Neuronal stem cell (in vitro differentiated cells): ENCODE results near the gene S100A6.

Experiments
- DNase-seq: peaks from one replicate; pipeline ENCODE4 v3.0.0-alpha.2; 2013; ENCODE audit warnings: low spot score
- H2AFZ ChIP-seq: one replicate; pipeline ENCODE4 v1.6.1; 2013; ENCODE audit warnings: mild to moderate bottlenecking, low read length, inconsistent platforms
- H2AK5ac ChIP-seq: 2 replicates; pipeline ENCODE4 v1.6.1; 2013; ENCODE audit warnings: low read depth, mild to moderate bottlenecking, inconsistent platforms, low read length, moderate library complexity, mixed read lengths
- H2BK120ac ChIP-seq: 2 replicates; pipeline ENCODE4 v1.6.1; 2013; ENCODE audit warnings: low read depth, mild to moderate bottlenecking, inconsistent platforms, low read length, moderate library complexity, mixed read lengths
- H2BK12ac ChIP-seq: one replicate; pipeline ENCODE4 v1.6.1; 2013; ENCODE audit warnings: low read length, inconsistent platforms
- H2BK15ac ChIP-seq: 2 replicates; pipeline ENCODE4 v1.6.1; 2013; ENCODE audit warnings: mild to moderate bottlenecking, low read length, inconsistent platforms, mixed read lengths
- H2BK5ac ChIP-seq: one replicate; pipeline ENCODE4 v1.6.1; 2013; ENCODE audit warnings: inconsistent platforms, mild to moderate bottlenecking, low read length, moderate library complexity
- H3K14ac ChIP-seq: one replicate; pipeline ENCODE4 v1.6.1; 2013; ENCODE audit warnings: low read length, inconsistent platforms
- H3K18ac ChIP-seq: 2 replicates; pipeline ENCODE4 v1.6.1; 2013; ENCODE audit warnings: low read length, inconsistent platforms
- H3K23ac ChIP-seq: 2 replicates; pipeline ENCODE4 v1.6.1; 2013; ENCODE audit warnings: low read depth, mild to moderate bottlenecking, mixed read lengths, low read length, inconsistent platforms; ENCODE audit not compliant: poor library complexity
- H3K27ac ChIP-seq: replicated peaks from 3 replicates; pipeline ENCODE4 v1.5.1; 2013; ENCODE audit warnings: low read length, inconsistent platforms
- H3K27me3 ChIP-seq, 3 experiments: 2 replicates each; pipeline ENCODE4 v1.6.1; 2013; ENCODE audit warnings: low read length in 3 of 3, mild to moderate bottlenecking in 2 of 3, inconsistent platforms in 1 of 3, low read depth in 1 of 3, mixed read lengths in 1 of 3, moderate library complexity in 1 of 3; ENCODE audit not compliant: control insufficient read depth in 3 of 3, insufficient read depth in 3 of 3
- H3K36me3 ChIP-seq, 2 donors: replicated peaks in 1 of 2; 2 replicates each; pipeline ENCODE4 v1.6.1; 2013; ENCODE audit warnings: low read length in 2 of 2; ENCODE audit not compliant: control insufficient read depth in 2 of 2, insufficient read depth in 2 of 2
- H3K4ac ChIP-seq: 2 replicates; pipeline ENCODE4 v1.6.1; 2013; ENCODE audit warnings: inconsistent platforms, mild to moderate bottlenecking, low read length, moderate library complexity
- H3K4me1 ChIP-seq, 2 donors: 1 replicate in 1 of 2; 2 replicates in 1 of 2; pipeline ENCODE4 v1.6.1; 2013; ENCODE audit warnings: low read length in 2 of 2, low read depth in 1 of 2; ENCODE audit not compliant: control insufficient read depth in 2 of 2, insufficient read depth in 1 of 2
- H3K4me2 ChIP-seq: one replicate; pipeline ENCODE4 v1.6.1; 2013; ENCODE audit warnings: mild to moderate bottlenecking, low read length, inconsistent platforms; ENCODE audit not compliant: insufficient read depth, poor library complexity, severe bottlenecking
- H3K4me3 ChIP-seq, 2 donors: 2 replicates each; pipeline ENCODE4 v1.5.1; 2013; ENCODE audit warnings: low read length in 2 of 2, mild to moderate bottlenecking in 2 of 2, inconsistent platforms in 1 of 2, moderate library complexity in 1 of 2
- H3K79me1 ChIP-seq: one replicate; pipeline ENCODE4 v1.6.1; 2013; ENCODE audit warnings: low read depth, mild to moderate bottlenecking, inconsistent platforms, low read length, moderate library complexity
- H3K9ac ChIP-seq: one replicate; pipeline ENCODE4 v1.6.1; 2013; ENCODE audit warnings: mild to moderate bottlenecking, low read depth, low read length, inconsistent platforms; ENCODE audit not compliant: poor library complexity
- H3K9me3 ChIP-seq, 2 donors: replicated peaks in 1 of 2; 2 replicates each; pipeline versions ENCODE3 to v1.6.1; 2013; ENCODE audit warnings: low read length in 2 of 2, mild to moderate bottlenecking in 2 of 2, inconsistent platforms in 1 of 2, low read depth in 1 of 2, mixed read lengths in 1 of 2, moderate library complexity in 1 of 2; ENCODE audit not compliant: control insufficient read depth in 2 of 2, insufficient read depth in 1 of 2
- H4K8ac ChIP-seq: one replicate; pipeline ENCODE4 v1.6.1; 2013; ENCODE audit warnings: low read depth, mild to moderate bottlenecking, inconsistent platforms, low read length, moderate library complexity
- H4K91ac ChIP-seq: one replicate; pipeline ENCODE4 v1.6.1; 2013; ENCODE audit warnings: low read length, low read depth, mild to moderate bottlenecking, inconsistent platforms; ENCODE audit not compliant: poor library complexity
- WGBS, 2 donors: extraction: QIAGEN DNeasy Blood & Tissue Kit; methylation state at CpG; one replicate each; pipeline ENCODE4 v1.1.7; 2013; ENCODE audit warnings: missing lambda C conversion rate in 2 of 2, mixed read lengths in 1 of 2; ENCODE audit not compliant: insufficient read length in 2 of 2, insufficient replicate concordance in 1 of 2; ENCODE audit errors: extremely low coverage in 2 of 2; 5-methylcytosine and 5-hydroxymethylcytosine counted together

The S100A6 gene

DNA sequence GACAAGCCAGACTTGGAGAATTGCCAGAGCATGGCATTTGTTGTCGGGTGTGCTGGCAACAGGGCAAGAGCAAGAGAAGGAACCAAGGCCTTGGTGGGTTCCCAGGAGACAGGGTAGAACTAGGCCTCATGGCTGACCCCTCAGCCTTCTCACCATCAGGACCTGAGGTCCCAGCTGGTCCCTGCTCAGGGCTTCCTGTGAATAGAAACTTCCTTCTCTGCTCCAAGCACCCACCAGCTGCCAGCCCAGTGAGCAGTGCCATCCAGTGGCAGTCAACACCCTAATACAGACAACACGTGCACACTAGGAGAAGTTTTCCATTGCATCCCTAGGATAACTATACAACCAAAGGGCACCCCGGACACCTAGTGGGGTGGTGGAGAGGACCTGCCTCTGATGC, 22.8 kb downstream of the S100A6 start:
- no peaks in the 10 kb centered on the region for H3K36me3 ChIP-seq

DNA sequence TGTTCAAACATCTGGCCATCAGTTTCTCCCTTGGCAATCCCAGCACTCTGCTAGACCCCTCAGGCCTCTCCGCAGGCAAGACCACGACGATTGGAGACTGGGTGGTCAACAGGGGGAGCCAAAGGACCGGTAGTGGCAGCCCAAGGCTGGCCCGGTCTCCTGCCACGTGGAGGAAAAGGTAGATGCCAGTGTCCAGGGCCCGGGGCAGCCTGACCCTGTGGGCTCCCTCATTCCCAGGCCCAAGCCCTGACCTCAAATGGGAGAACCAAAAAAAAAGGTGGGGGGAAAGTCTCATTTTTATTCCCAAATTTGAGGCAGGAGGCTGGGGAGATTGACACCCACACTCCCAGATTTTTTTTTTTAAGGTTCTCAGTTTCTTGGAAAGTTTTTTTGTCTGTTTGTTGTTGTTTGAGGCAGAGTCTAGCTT, 24.8 kb downstream of the S100A6 start:
- H3K79me1 ChIP-seq: no peaks in the 10 kb centered on the region
- no peak overlapping the region for H3K4me2 ChIP-seq
- H3K4me3 ChIP-seq: no peak overlapping the region
- H3K9ac ChIP-seq: no peak overlapping the region
- H3K27me3 ChIP-seq: peaks cover 0 to 17% (median 0%) of the 10 kb centered on the region in 3 experiments
- H2BK120ac ChIP-seq: no peak overlapping the region
- H3K4ac ChIP-seq: no peak overlapping the region
- peak overlapping the region; percentile 49 for H3K23ac ChIP-seq
- H2BK5ac ChIP-seq: no peak overlapping the region
- DNase-seq: peak; percentile 71
- H3K9me3 ChIP-seq: no peaks in the 10 kb centered on the region
- H2BK15ac ChIP-seq: no peak overlapping the region
- H4K8ac ChIP-seq: no peak overlapping the region
- peaks cover 0 to 3% of the 10 kb centered on the region in 2 donors for H3K4me1 ChIP-seq
- no peak overlapping the region for H3K18ac ChIP-seq
- no peak overlapping the region for H3K14ac ChIP-seq
- no peak overlapping the region for H2AK5ac ChIP-seq
- peak overlapping the region; percentile 61 for H2AFZ ChIP-seq
- no peak overlapping the region for H2BK12ac ChIP-seq
- no peak overlapping the region for H4K91ac ChIP-seq
- no CpG with 5 or more reads among the region's 7 CpGs for WGBS, 2 donors
- H3K27ac ChIP-seq: no peak overlapping the region
- H3K36me3 ChIP-seq: no peaks in the 10 kb centered on the region

More for the DNA sequence above, 22.8 kb downstream of the S100A6 start:
- H2BK5ac ChIP-seq: no peak overlapping the region
- DNase-seq: no peak
- H3K79me1 ChIP-seq: no peaks in the 10 kb centered on the region
- no peak overlapping the region for H2AK5ac ChIP-seq
- H3K4me1 ChIP-seq: peaks cover 0 to 3% of the 10 kb centered on the region in 2 donors
- WGBS, 2 donors: no CpG with 5 or more reads among the region's 3 CpGs
- H3K4me2 ChIP-seq: no peak overlapping the region
- H3K4ac ChIP-seq: no peak overlapping the region
- no peak overlapping the region for H2BK120ac ChIP-seq
- no peak overlapping the region for H4K8ac ChIP-seq
- H2BK15ac ChIP-seq: no peak overlapping the region
- no peak overlapping the region for H3K9ac ChIP-seq
- no peak overlapping the region for H3K18ac ChIP-seq
- H3K27ac ChIP-seq: no peak overlapping the region
- H2BK12ac ChIP-seq: no peak overlapping the region
- no peak overlapping the region for H2AFZ ChIP-seq
- H3K4me3 ChIP-seq: no peak overlapping the region
- H3K27me3 ChIP-seq: peaks cover 0 to 14% (median 0%) of the 10 kb centered on the region in 3 experiments
- H4K91ac ChIP-seq: no peak overlapping the region
- H3K23ac ChIP-seq: no peak overlapping the region
- H3K9me3 ChIP-seq: no peaks in the 10 kb centered on the region
- no peak overlapping the region for H3K14ac ChIP-seq

DNA sequence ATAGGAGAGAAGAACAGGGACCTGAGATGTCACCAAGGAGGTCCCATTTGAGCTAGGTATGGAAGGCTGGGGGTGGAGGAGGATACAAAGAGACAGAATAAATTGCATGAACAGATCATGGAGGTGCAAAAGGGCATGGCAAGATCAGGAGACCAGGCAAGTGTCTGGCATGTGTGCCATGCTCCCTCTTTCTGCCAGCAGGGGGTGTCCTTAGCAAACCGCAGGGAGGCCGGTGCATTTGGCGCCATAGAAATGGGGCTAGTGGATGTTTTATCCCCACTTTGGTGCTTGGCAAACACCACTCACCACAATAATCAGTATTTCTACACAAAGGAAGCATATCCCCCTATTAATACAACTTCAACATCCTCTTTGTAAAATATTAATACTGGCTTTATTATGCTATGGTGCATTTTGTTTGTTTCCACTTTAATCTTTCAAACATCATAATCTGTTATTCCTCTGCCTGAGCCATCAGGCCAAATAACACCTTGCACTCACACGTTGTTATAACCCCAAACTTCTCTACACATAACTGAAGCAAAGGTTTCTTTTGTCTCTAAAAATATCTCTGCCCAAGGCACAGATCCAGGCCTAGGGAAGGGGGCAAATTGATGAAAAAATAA, 25.9 kb downstream of the S100A6 start:
- H3K4ac ChIP-seq: no peak overlapping the region
- H2BK12ac ChIP-seq: no peak overlapping the region
- DNase-seq: no peak
- no peak overlapping the region for H3K4me3 ChIP-seq
- H3K36me3 ChIP-seq: no peaks in the 10 kb centered on the region
- no peak overlapping the region for H2BK15ac ChIP-seq
- H2AFZ ChIP-seq: no peak overlapping the region
- no peak overlapping the region for H3K27ac ChIP-seq
- H4K91ac ChIP-seq: no peak overlapping the region
- WGBS, 2 donors: no CpG with 5 or more reads among the region's 4 CpGs
- H2BK5ac ChIP-seq: no peak overlapping the region
- no peak overlapping the region for H2BK120ac ChIP-seq
- H3K4me1 ChIP-seq: no peaks in the 10 kb centered on the region
- no peak overlapping the region for H3K9ac ChIP-seq
- H2AK5ac ChIP-seq: no peak overlapping the region
- H4K8ac ChIP-seq: no peak overlapping the region
- no peak overlapping the region for H3K23ac ChIP-seq
- peaks cover 0 to 14% (median 0%) of the 10 kb centered on the region in 3 experiments for H3K27me3 ChIP-seq
- no peaks in the 10 kb centered on the region for H3K79me1 ChIP-seq
- no peak overlapping the region for H3K14ac ChIP-seq
- no peak overlapping the region for H3K4me2 ChIP-seq
- peaks cover 0 to 1% of the 10 kb centered on the region in 2 donors for H3K9me3 ChIP-seq
- H3K18ac ChIP-seq: no peak overlapping the region

DNA sequence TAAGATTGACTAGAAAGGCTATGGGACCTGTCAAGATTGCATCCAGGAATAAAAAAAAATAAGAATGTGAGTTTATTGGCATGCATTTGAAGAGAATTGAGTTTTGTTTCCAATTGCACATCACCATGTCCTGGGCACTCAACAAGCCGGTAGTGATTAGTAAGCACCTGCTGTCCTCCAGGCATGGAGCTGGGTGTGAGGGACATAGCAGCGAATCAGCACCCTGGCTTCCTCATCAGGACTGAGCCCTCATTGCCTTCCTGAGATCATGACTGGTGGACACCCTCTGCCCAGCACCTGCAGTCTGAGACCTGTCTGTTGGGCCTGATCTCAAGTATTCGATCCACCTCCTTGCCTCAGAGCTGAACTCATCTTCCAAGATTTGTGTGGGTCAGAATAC, 26.8 kb downstream of the S100A6 start:
- Histone ChIP-seq H4K8ac (no peak overlapping the region), H2BK120ac (no peak overlapping the region), H3K9me3 (peaks cover 0 to 1% of the 10 kb centered on the region in 2 donors), H3K27me3 (peaks cover 0 to 14% (median 0%) of the 10 kb centered on the region in 3 experiments), H3K18ac (no peak overlapping the region), H3K4ac (no peak overlapping the region), H4K91ac (no peak overlapping the region), H2BK15ac (no peak overlapping the region), H2BK12ac (no peak overlapping the region), H3K9ac (no peak overlapping the region), H3K4me2 (no peak overlapping the region), H3K4me3 (no peak overlapping the region), H2AFZ (no peak overlapping the region), H2BK5ac (no peak overlapping the region), H3K14ac (no peak overlapping the region), H3K23ac (no peak overlapping the region), H2AK5ac (no peak overlapping the region), H3K36me3 (no peaks in the 10 kb centered on the region), H3K27ac (no peak overlapping the region), H3K4me1 (no peaks in the 10 kb centered on the region), H3K79me1 (no peaks in the 10 kb centered on the region)
- WGBS, 2 donors: no CpG with 5 or more reads among the region's 3 CpGs
- no peak for DNase-seq
